Neuronal stem cell (in vitro differentiated cells): ENCODE data around the gene WAC.

Experiments used
- DNase-seq: peaks from one replicate; pipeline ENCODE4 v3.0.0-alpha.2; 2013; ENCODE audit warnings: low spot score
- H2AFZ ChIP-seq: one replicate; pipeline ENCODE4 v1.6.1; 2013; ENCODE audit warnings: mild to moderate bottlenecking, low read length, inconsistent platforms
- H2AK5ac ChIP-seq: 2 replicates; pipeline ENCODE4 v1.6.1; 2013; ENCODE audit warnings: low read depth, mild to moderate bottlenecking, inconsistent platforms, low read length, moderate library complexity, mixed read lengths
- H2BK120ac ChIP-seq: 2 replicates; pipeline ENCODE4 v1.6.1; 2013; ENCODE audit warnings: low read depth, mild to moderate bottlenecking, inconsistent platforms, low read length, moderate library complexity, mixed read lengths
- H2BK12ac ChIP-seq: one replicate; pipeline ENCODE4 v1.6.1; 2013; ENCODE audit warnings: low read length, inconsistent platforms
- H2BK15ac ChIP-seq: 2 replicates; pipeline ENCODE4 v1.6.1; 2013; ENCODE audit warnings: mild to moderate bottlenecking, low read length, inconsistent platforms, mixed read lengths
- H2BK5ac ChIP-seq: one replicate; pipeline ENCODE4 v1.6.1; 2013; ENCODE audit warnings: inconsistent platforms, mild to moderate bottlenecking, low read length, moderate library complexity
- H3K14ac ChIP-seq: one replicate; pipeline ENCODE4 v1.6.1; 2013; ENCODE audit warnings: low read length, inconsistent platforms
- H3K18ac ChIP-seq: 2 replicates; pipeline ENCODE4 v1.6.1; 2013; ENCODE audit warnings: low read length, inconsistent platforms
- H3K23ac ChIP-seq: 2 replicates; pipeline ENCODE4 v1.6.1; 2013; ENCODE audit warnings: low read depth, mild to moderate bottlenecking, mixed read lengths, low read length, inconsistent platforms; ENCODE audit not compliant: poor library complexity
- H3K27ac ChIP-seq: replicated peaks from 3 replicates; pipeline ENCODE4 v1.5.1; 2013; ENCODE audit warnings: low read length, inconsistent platforms
- H3K27me3 ChIP-seq, 3 experiments: 2 replicates each; pipeline ENCODE4 v1.6.1; 2013; ENCODE audit warnings: low read length in 3 of 3, mild to moderate bottlenecking in 2 of 3, inconsistent platforms in 1 of 3, low read depth in 1 of 3, mixed read lengths in 1 of 3, moderate library complexity in 1 of 3; ENCODE audit not compliant: control insufficient read depth in 3 of 3, insufficient read depth in 3 of 3
- H3K36me3 ChIP-seq, 2 donors: replicated peaks in 1 of 2; 2 replicates each; pipeline ENCODE4 v1.6.1; 2013; ENCODE audit warnings: low read length in 2 of 2; ENCODE audit not compliant: control insufficient read depth in 2 of 2, insufficient read depth in 2 of 2
- H3K4ac ChIP-seq: 2 replicates; pipeline ENCODE4 v1.6.1; 2013; ENCODE audit warnings: inconsistent platforms, mild to moderate bottlenecking, low read length, moderate library complexity
- H3K4me1 ChIP-seq, 2 donors: 1 replicate in 1 of 2; 2 replicates in 1 of 2; pipeline ENCODE4 v1.6.1; 2013; ENCODE audit warnings: low read length in 2 of 2, low read depth in 1 of 2; ENCODE audit not compliant: control insufficient read depth in 2 of 2, insufficient read depth in 1 of 2
- H3K4me2 ChIP-seq: one replicate; pipeline ENCODE4 v1.6.1; 2013; ENCODE audit warnings: mild to moderate bottlenecking, low read length, inconsistent platforms; ENCODE audit not compliant: insufficient read depth, poor library complexity, severe bottlenecking
- H3K4me3 ChIP-seq, 2 donors: 2 replicates each; pipeline ENCODE4 v1.5.1; 2013; ENCODE audit warnings: low read length in 2 of 2, mild to moderate bottlenecking in 2 of 2, inconsistent platforms in 1 of 2, moderate library complexity in 1 of 2
- H3K79me1 ChIP-seq: one replicate; pipeline ENCODE4 v1.6.1; 2013; ENCODE audit warnings: low read depth, mild to moderate bottlenecking, inconsistent platforms, low read length, moderate library complexity
- H3K9ac ChIP-seq: one replicate; pipeline ENCODE4 v1.6.1; 2013; ENCODE audit warnings: mild to moderate bottlenecking, low read depth, low read length, inconsistent platforms; ENCODE audit not compliant: poor library complexity
- H3K9me3 ChIP-seq, 2 donors: replicated peaks in 1 of 2; 2 replicates each; pipeline versions ENCODE3 to v1.6.1; 2013; ENCODE audit warnings: low read length in 2 of 2, mild to moderate bottlenecking in 2 of 2, inconsistent platforms in 1 of 2, low read depth in 1 of 2, mixed read lengths in 1 of 2, moderate library complexity in 1 of 2; ENCODE audit not compliant: control insufficient read depth in 2 of 2, insufficient read depth in 1 of 2
- H4K8ac ChIP-seq: one replicate; pipeline ENCODE4 v1.6.1; 2013; ENCODE audit warnings: low read depth, mild to moderate bottlenecking, inconsistent platforms, low read length, moderate library complexity
- H4K91ac ChIP-seq: one replicate; pipeline ENCODE4 v1.6.1; 2013; ENCODE audit warnings: low read length, low read depth, mild to moderate bottlenecking, inconsistent platforms; ENCODE audit not compliant: poor library complexity
- WGBS, 2 donors: extraction: QIAGEN DNeasy Blood & Tissue Kit; methylation state at CpG; one replicate each; pipeline ENCODE4 v1.1.7; 2013; ENCODE audit warnings: missing lambda C conversion rate in 2 of 2, mixed read lengths in 1 of 2; ENCODE audit not compliant: insufficient read length in 2 of 2, insufficient replicate concordance in 1 of 2; ENCODE audit errors: extremely low coverage in 2 of 2; 5-methylcytosine and 5-hydroxymethylcytosine counted together

WAC gene

DNA sequence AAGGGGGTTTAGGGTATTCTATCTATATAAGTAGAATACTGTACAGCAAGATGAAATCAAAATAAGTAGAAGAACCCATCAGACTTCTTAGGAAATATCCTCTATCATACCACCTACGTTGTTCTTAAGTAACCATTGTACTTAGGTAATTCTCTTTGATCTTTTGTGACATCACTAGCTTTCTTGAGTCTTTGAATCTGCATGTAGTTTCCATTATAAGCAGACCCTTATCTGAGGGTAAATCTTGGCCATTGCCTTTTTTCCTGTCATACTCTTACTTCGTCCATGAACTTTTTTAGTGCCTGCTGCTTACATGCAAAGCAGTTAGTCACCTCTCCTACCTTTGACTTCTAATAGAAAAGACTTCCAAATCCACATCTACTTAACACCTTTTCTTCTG is 49.0 kb downstream of the WAC start:
- no peak overlapping the region for H2AK5ac ChIP-seq
- H2BK120ac ChIP-seq = no peak overlapping the region
- no peak overlapping the region for H4K91ac ChIP-seq
- H3K18ac ChIP-seq = no peak overlapping the region
- no peak overlapping the region for H3K4me3 ChIP-seq
- no peak overlapping the region for H3K14ac ChIP-seq
- H3K4me1 ChIP-seq = peaks cover 0 to 3% of the 10 kb centered on the region in 2 donors
- H2BK12ac ChIP-seq = no peak overlapping the region
- no peak overlapping the region for H2AFZ ChIP-seq
- H3K79me1 ChIP-seq = no peaks in the 10 kb centered on the region
- no peak overlapping the region for H2BK5ac ChIP-seq
- no peak overlapping the region for H3K9ac ChIP-seq
- no peak overlapping the region for H3K27ac ChIP-seq
- H3K4me2 ChIP-seq = no peak overlapping the region
- H3K27me3 ChIP-seq = no peaks in the 10 kb centered on the region
- H3K9me3 ChIP-seq = no peaks in the 10 kb centered on the region
- no peak for DNase-seq
- H3K4ac ChIP-seq = no peak overlapping the region
- no peak overlapping the region for H4K8ac ChIP-seq
- H3K36me3 ChIP-seq = peaks cover 13 to 98% of the 10 kb centered on the region in 2 donors
- H3K23ac ChIP-seq = no peak overlapping the region
- H2BK15ac ChIP-seq = no peak overlapping the region
- WGBS, 2 donors = no CpG with 5 or more reads among the region's 2 CpGs

- no peak overlapping the region for H2AK5ac ChIP-seq
- H3K4me1 ChIP-seq = peaks cover 0 to 3% of the 10 kb centered on the region in 2 donors
- no peak overlapping the region for H2BK5ac ChIP-seq
- H4K8ac ChIP-seq = no peak overlapping the region
- no peak overlapping the region for H3K23ac ChIP-seq
- H3K36me3 ChIP-seq = peaks cover 15 to 98% of the 10 kb centered on the region in 2 donors
- no peak overlapping the region for H2BK120ac ChIP-seq
- H3K14ac ChIP-seq = no peak overlapping the region
- no peak overlapping the region for H3K18ac ChIP-seq
- H3K4me2 ChIP-seq = no peak overlapping the region
- no peak overlapping the region for H2BK15ac ChIP-seq
- H2AFZ ChIP-seq = no peak overlapping the region
- no peak overlapping the region for H3K4ac ChIP-seq
- WGBS, 2 donors = no CpG with 5 or more reads among the region's 6 CpGs
- no peak overlapping the region for H2BK12ac ChIP-seq
- H4K91ac ChIP-seq = no peak overlapping the region
- no peaks in the 10 kb centered on the region for H3K9me3 ChIP-seq
- H3K9ac ChIP-seq = no peak overlapping the region
- H3K4me3 ChIP-seq = no peak overlapping the region
- no peaks in the 10 kb centered on the region for H3K79me1 ChIP-seq
- no peaks in the 10 kb centered on the region for H3K27me3 ChIP-seq
- no peak for DNase-seq
- no peak overlapping the region for H3K27ac ChIP-seq
These were observed 52.2 kb downstream of the WAC start for GRCh38 chr10:28585076-28585475.

- H3K4ac ChIP-seq = no peak overlapping the region
- H3K23ac ChIP-seq = no peak overlapping the region
- no peak overlapping the region for H4K8ac ChIP-seq
- H4K91ac ChIP-seq = no peak overlapping the region
- H3K27ac ChIP-seq = no peak overlapping the region
- H3K18ac ChIP-seq = no peak overlapping the region
- no peak overlapping the region for H2BK120ac ChIP-seq
- peaks cover 20 to 98% of the 10 kb centered on the region in 2 donors for H3K36me3 ChIP-seq
- H2AFZ ChIP-seq = no peak overlapping the region
- no peak overlapping the region for H2AK5ac ChIP-seq
- peaks cover 0 to 3% of the 10 kb centered on the region in 2 donors for H3K4me1 ChIP-seq
- no peak overlapping the region for H2BK12ac ChIP-seq
- no peak for DNase-seq
- no peaks in the 10 kb centered on the region for H3K27me3 ChIP-seq
- H3K9me3 ChIP-seq = no peaks in the 10 kb centered on the region
- no CpG with 5 or more reads among the region's 4 CpGs for WGBS, 2 donors
- H3K4me2 ChIP-seq = no peak overlapping the region
- no peak overlapping the region for H2BK5ac ChIP-seq
- H3K14ac ChIP-seq = no peak overlapping the region
- H3K9ac ChIP-seq = no peak overlapping the region
- H2BK15ac ChIP-seq = no peak overlapping the region
- no peak overlapping the region for H3K4me3 ChIP-seq
- no peaks in the 10 kb centered on the region for H3K79me1 ChIP-seq
These were observed 53.3 kb downstream of the WAC start for GRCh38 chr10:28586176-28586575.

DNA sequence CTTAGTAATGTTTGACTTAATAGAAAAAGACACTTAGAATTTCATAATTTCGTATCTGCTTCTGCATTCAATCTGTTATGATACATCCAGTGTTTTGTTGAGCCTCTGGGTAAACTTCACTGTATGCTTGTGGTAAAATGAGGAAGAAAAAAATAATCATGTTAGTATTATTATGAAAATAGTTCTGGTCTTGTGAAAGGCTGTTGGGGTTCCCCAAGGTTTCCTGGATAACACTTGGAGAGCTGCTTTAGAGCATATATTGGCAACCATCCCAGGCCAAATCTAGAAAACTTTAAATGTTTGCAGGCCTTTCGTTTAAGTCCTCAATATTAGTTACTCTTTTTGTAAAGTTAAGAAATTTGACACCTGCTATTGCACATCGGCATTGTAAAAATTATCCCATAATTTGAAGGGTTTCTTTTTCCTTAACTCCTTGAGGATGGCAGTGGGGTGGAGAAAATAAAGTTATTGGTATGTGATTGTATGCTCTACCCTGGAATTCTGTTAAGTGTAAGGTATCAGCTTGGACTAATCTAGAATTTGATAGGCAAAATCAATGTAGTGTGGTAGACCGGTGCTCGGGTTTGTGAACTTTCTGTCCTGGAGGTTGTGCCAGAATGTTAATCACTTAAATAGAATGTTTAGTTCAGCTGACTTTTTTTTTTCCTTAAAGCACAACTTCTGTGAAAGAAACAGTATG is 54.5 kb downstream of the WAC start:
- Histone ChIP-seq H3K4me2 (no peak overlapping the region), H2BK5ac (no peak overlapping the region), H3K18ac (no peak overlapping the region), H3K79me1 (peaks cover 2% of the 10 kb centered on the region), H3K27me3 (no peaks in the 10 kb centered on the region), H3K4me3 (no peak overlapping the region), H3K4me1 (peaks cover 0 to 3% of the 10 kb centered on the region in 2 donors), H3K14ac (no peak overlapping the region), H2AK5ac (no peak overlapping the region), H2AFZ (no peak overlapping the region), H3K23ac (no peak overlapping the region), H3K4ac (no peak overlapping the region), H3K36me3 (peaks cover 26 to 99% of the 10 kb centered on the region in 2 donors), H3K9ac (no peak overlapping the region), H2BK12ac (no peak overlapping the region), H2BK120ac (no peak overlapping the region), H3K9me3 (no peaks in the 10 kb centered on the region), H3K27ac (no peak overlapping the region), H2BK15ac (no peak overlapping the region), H4K91ac (no peak overlapping the region), H4K8ac (no peak overlapping the region)
- DNase-seq = no peak
- no CpG with 5 or more reads among the region's 5 CpGs for WGBS, 2 donors
